ENCODE measurements around the gene BICD2. TPM values are rescaled to one million over a fixed set of nuclear protein-coding genes. Genes with fewer than 3 reads are reported as not detected.

BICD2 gene
- total and polyA plus RNA-seq, 5 experiments from 2014 or later: 5.9 to 29.1 (median 20.1) TPM

DNA sequence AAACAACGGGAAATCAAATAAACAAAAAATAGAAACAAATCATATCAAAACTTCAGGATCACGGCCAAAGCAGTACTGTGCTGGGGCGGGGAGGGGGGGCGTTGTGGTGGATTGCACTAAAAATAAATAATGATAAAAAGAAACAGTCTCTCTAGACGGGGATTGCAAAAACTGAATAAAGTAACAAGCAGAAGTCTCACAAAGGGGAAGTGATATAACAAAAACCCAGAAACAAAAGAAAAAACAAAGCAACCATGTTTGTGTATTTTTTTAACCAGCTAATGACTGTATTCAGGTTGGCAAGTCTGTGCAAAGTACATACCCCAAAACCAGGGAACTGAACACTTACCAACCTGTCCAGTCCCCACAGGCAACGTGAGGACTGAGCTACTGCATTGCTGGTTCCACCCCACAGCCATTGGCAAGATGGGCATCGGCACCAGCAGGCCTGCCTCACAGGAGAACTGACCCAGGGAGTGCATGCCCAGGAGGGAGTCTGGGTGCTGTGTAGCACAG lies 24.1 kb downstream of the BICD2 start:
- peaks cover 49 to 93% (median 89%) of the 10 kb centered on the region in 4 donors for H3K4me1 Mint-ChIP-seq
- H3K36me3 Mint-ChIP-seq: peaks cover 0 to 2% (median 0%) of the 10 kb centered on the region in 3 donors
- ATAC-seq: no peak

DNA sequence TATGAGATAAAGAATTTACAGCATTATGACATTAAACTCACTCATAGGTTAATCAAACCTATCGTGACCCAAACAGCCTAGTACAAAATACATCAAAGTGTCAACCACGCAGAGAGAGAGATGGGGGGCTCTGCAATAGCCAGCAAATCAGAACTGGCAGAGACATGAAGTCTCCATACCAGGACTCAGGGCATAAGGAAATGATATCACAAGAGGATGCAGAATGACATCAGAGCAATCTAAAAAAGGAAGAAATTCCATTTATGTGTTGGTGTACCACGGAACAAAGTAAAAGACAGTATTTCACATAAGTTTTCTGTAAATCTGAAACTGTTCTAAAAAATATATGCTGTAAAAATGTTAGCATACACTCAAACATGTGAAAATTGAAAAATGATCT lies 24.6 kb downstream of the BICD2 start:
- Mint-ChIP-seq H3K4me3 (peak overlapping the region in 6 of 10 donors; percentile 3 to 64 (median 42)), H3K27me3 (no peaks in the 10 kb centered on the region), H3K36me3 (peaks cover 0 to 2% (median 0%) of the 10 kb centered on the region in 3 donors), H3K9me3 (no peaks in the 10 kb centered on the region), H3K27ac (peak overlapping the region; percentile 6 to 82 (median 45)), H3K4me1 (peaks cover 51 to 93% (median 89%) of the 10 kb centered on the region in 4 donors)
- POLR2A ChIA-PET: interaction anchor here (0.6 kb wide), 1 partner anchor 20 kb away, joined by 3 read pairs; no protein-coding TSS in a partner anchor
- DNase-seq: peak in 1 of 10 donors; percentile 23
- peak in 1 of 2 donors; percentile 88 for ATAC-seq

More for the DNA sequence above, 24.1 kb downstream of the BICD2 start:
- H3K9me3 Mint-ChIP-seq: no peaks in the 10 kb centered on the region
- H3K27me3 Mint-ChIP-seq: no peaks in the 10 kb centered on the region
- peak overlapping the region; percentile 1 to 82 (median 45) for H3K27ac Mint-ChIP-seq
- DNase-seq: peak in 1 of 10 donors; percentile 24
- POLR2A ChIA-PET: interaction anchor here (0.6 kb wide), 1 partner anchor 20 kb away, joined by 3 read pairs; no protein-coding TSS in a partner anchor
- H3K4me3 Mint-ChIP-seq: peak overlapping the region in 8 of 10 donors; percentile 2 to 64 (median 29)

DNA sequence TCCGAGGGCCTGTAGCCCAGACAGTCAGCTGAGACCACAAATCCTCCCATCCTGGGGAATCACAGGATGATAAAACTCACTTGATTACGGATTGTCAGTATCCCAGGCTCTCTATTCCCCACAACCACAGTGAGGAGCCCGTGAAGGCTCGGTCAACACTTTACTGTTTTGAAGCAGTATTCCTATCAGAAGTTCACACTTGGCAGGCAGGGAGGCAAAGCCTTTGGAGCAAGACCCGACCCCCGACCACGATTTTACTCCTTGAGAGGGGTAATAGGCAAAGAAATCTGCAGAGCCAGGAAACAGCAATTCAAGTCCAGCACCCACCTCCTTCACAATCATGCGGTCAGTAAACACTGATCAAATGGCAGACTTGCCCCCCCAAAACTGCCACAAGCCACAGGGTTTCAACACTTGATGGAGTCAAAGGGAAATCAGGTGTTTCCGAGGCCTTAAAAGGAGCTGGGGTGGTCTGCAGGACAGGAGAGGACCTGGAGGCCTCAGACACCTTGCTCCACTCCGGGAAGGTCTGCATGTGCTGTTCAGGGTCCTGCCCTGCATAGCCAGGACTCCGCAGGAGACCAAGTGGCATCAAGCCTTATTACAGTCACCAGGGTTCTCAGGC lies 25.2 kb downstream of the BICD2 start:
- POLR2A ChIA-PET: interaction anchor here (0.6 kb wide), 1 partner anchor 21 kb away, joined by 3 read pairs; no protein-coding TSS in a partner anchor
- DNase-seq (peak in 1 of 10 donors; percentile 52), ATAC-seq (no peak)
- H3K36me3 Mint-ChIP-seq: peaks cover 0 to 2% (median 0%) of the 10 kb centered on the region in 3 donors
- peak overlapping the region in 6 of 10 donors; percentile 21 to 82 (median 42) for H3K27ac Mint-ChIP-seq
- no peaks in the 10 kb centered on the region for H3K27me3 Mint-ChIP-seq
- H3K9me3 Mint-ChIP-seq: no peaks in the 10 kb centered on the region
- peak overlapping the region in 1 of 10 donors; percentile 22 for H3K4me3 Mint-ChIP-seq
- H3K4me1 Mint-ChIP-seq: peaks cover 50 to 92% (median 89%) of the 10 kb centered on the region in 4 donors

DNA sequence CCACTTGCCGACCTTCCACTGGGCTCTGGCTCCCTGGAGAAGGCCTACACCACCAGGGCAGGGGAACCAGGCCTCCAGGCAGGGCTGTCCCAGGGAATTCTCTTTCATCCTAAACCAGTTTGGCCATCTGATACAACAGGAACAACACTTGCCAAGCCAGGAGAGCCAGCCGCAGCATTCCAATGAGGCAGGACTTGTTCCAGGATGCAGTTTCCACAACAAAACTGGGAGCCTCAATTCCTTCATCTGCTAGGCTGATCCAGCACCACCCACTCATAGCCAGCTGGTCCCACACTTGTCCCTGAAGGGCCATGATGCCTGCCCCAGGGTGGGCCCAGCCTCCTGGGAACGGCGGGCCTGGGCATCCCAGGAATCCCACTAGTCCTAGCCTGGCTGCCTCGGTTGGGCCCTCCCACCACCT lies 26.0 kb downstream of the BICD2 start:
- Mint-ChIP-seq H3K4me1 (peaks cover 45 to 93% (median 84%) of the 10 kb centered on the region in 4 donors), H3K9me3 (no peaks in the 10 kb centered on the region), H3K27ac (peak overlapping the region in 4 of 10 donors; percentile 20 to 55 (median 36)), H3K4me3 (no peak overlapping the region), H3K36me3 (no peaks in the 10 kb centered on the region), H3K27me3 (no peaks in the 10 kb centered on the region)
- DNase-seq: peak in 1 of 10 donors; percentile 34
- POLR2A ChIA-PET: no interaction called here
- no peak for ATAC-seq

DNA sequence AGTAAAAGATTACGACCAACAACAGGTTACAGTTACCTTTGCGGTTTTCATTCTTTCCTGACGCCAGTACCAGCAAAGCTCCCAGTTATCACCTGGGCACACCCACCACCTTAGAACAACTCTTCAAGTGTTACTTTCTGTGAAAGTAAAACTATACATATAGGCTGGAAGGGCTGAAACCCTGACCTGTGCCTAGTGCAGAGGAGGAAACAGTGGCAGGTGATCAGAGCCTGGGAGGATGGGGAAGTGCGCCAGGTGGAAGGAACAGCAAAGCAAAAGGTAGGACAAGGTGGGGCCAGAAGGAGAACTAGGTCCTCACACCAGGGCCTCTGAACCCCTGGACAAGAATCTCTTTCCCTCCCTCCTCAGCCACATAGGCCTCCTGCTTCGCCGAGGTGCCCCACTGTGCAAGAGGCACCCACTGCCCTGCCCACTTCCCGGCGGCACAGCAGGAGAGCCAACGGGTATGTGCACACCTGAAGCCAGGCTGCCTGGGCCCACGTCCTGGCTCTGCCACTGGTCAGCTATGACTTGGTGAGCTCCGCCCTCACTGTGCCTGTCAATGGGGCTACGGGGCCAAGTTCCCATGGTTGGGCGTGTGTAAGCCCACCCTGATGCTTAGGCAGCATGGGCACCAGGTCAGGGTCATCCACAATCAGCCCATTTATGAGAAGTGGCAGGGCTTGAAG lies 26.9 kb downstream of the BICD2 start:
- DNase-seq: peak in 1 of 10 donors; percentile 34
- ATAC-seq: no peak
- H3K27me3 Mint-ChIP-seq: no peaks in the 10 kb centered on the region
- H3K4me3 Mint-ChIP-seq: no peak overlapping the region
- H3K27ac Mint-ChIP-seq: peak overlapping the region in 9 of 10 donors; percentile 5 to 86 (median 54)
- peaks cover 0 to 7% (median 0%) of the 10 kb centered on the region in 3 donors for H3K36me3 Mint-ChIP-seq
- peaks cover 44 to 90% (median 81%) of the 10 kb centered on the region in 4 donors for H3K4me1 Mint-ChIP-seq
- no peaks in the 10 kb centered on the region for H3K9me3 Mint-ChIP-seq
- POLR2A ChIA-PET: interaction anchor here (0.7 kb wide), 1 partner anchor 21 kb away, joined by 3 read pairs; no protein-coding TSS in a partner anchor

DNA sequence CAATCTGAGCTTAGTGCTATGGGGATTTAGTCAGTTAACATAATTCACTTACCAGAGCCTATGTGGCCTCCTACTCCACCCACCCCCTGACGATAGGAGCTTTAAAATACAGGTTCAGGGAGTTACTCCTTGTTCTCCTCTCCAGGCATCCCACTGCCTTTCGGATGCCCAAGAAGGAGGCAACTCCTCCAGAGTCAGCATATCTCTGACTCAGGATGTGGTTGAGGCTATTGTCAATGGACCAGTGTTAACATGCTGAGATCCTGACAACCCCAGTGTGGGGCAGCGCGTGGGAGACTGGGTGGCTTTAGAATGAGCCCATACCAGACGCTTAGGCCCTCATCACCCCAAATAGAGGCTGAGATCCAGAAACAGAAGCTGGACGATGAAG lies 27.4 kb downstream of the BICD2 start:
- Mint-ChIP-seq H3K27ac (peak overlapping the region in 7 of 10 donors; percentile 29 to 84 (median 44)), H3K27me3 (no peaks in the 10 kb centered on the region), H3K4me3 (no peak overlapping the region), H3K4me1 (peaks cover 41 to 88% (median 79%) of the 10 kb centered on the region in 4 donors), H3K36me3 (peaks cover 0 to 8% (median 0%) of the 10 kb centered on the region in 3 donors), H3K9me3 (no peaks in the 10 kb centered on the region)
- no peak for ATAC-seq
- peak in 1 of 10 donors; percentile 21 for DNase-seq
- POLR2A ChIA-PET: interaction anchor here (0.7 kb wide), 1 partner anchor 21 kb away, joined by 3 read pairs; no protein-coding TSS in a partner anchor

DNA sequence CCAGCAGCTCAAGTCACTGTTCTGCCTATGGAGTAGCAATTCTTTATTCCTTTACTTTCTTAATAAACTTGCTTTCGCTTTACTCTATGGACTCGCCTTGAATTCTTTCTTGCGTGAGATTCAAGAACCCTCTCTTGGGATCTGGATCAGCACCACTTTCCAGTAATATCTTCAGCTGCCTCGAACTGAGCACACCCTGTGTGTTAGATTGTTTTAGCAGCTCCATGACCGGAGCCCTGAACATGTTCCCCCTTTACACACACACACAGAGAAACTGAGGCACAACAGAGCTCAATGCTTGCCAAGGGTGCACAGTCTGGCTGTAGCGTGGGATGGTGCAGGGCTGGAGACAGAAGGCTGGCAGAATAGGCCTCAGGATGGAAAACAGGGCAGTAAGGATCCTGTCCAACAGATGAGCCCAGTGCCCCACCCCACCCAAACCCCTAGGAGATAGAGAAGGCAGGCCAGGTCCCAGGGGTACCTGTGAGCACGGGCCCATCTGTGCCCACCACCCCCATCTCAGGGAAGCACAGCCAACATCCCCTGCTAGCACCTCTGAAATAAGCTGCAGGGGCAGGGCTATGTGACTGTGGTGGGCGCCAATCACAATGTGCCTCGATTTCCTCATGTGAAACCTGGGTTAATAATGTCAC lies 27.9 kb downstream of the BICD2 start:
- DNase-seq (no peak), ATAC-seq (no peak)
- POLR2A ChIA-PET: interaction anchor here (0.7 kb wide), 1 partner anchor 20 kb away, joined by 3 read pairs; no protein-coding TSS in a partner anchor
- Mint-ChIP-seq H3K4me3 (no peak overlapping the region), H3K4me1 (peaks cover 46 to 90% (median 82%) of the 10 kb centered on the region in 4 donors), H3K27ac (peak overlapping the region in 5 of 10 donors; percentile 2 to 61 (median 12)), H3K9me3 (no peaks in the 10 kb centered on the region), H3K36me3 (peaks cover 0 to 13% (median 0%) of the 10 kb centered on the region in 3 donors), H3K27me3 (no peaks in the 10 kb centered on the region)

DNA sequence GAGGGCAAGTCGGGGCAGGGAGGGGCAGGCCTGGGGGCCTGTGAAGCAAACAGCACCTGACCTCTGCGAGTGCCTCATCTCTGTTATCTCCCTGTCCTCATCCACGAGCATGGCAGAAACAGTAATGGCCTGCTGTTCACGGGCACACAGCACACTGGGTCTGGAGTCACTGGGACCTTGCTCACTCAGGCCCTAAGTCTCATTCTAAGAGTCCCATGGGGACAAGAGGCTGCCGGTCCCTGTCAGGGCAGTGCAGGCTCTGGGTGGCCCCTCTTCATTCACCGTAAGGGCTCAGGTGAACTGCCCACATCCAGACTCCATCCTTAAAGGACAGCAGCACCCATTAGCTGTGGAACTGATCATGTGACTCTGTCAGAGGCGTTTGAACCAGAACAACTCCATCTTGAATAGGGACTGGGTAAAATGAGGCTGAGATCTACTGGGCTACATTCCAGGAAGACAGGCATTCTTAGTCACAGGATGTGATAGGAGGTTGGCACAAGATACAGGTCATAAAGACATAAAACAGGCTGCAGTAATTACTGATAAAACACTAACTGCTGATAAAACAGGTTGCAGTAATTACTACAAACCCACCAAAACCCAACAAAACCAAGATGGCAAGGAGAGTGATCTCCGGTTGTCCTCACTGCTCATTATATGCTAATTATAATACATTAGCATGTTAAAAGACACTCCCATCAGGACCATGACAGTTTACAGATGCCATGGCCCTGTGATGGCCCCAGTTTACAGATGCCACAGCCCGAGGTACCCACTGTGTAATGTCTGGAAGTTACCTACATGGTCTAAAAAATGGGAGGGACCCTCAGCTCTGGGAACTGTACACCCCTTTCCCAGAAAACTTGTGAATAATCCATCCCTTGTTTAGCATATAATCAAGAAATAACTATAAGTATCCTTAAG lies 28.7 kb downstream of the BICD2 start:
- POLR2A ChIA-PET: no interaction called here
- no peak for DNase-seq
- peak overlapping the region in 5 of 10 donors; percentile 20 to 59 (median 42) for H3K27ac Mint-ChIP-seq

DNA sequence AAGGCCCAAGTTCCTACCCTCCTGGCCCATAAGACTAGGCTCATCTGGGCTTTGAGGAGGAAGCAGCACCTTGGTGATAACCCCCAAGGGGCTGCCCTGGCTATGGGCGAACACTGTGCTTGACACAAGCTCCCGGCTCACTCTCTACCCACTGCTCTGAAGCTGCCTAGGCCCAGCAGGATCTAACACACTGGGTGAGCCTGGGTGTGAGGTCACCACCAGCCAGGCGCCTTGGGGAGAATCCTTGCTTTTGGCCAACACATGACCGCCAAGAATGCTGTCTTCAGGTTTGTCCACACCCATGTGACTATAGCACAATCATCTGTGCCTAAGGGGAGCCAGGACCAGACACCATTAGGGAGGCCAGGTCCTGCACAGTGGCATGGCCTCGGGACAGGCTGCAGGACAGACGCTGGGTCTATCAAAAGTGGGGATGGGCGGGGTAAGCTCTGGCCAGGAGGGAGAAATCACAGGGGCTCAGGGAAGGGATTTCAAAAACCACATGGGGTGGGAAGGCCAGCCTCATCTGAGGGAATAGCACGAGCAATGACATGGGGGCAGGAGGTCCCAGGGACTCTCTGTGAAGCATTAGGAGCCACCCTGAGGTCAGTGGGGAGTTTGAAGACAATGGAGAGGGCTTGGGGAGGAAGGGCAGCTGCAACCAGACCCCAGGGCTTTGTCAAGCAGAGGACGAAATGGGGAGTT lies 29.6 kb downstream of the BICD2 start:
- no peaks in the 10 kb centered on the region for H3K9me3 Mint-ChIP-seq
- POLR2A ChIA-PET: no interaction called here
- H3K4me3 Mint-ChIP-seq: no peak overlapping the region
- ATAC-seq (no peak), DNase-seq (no peak)
- H3K36me3 Mint-ChIP-seq: peaks cover 0 to 14% (median 0%) of the 10 kb centered on the region in 3 donors
- H3K27ac Mint-ChIP-seq: peak overlapping the region in 6 of 10 donors; percentile 15 to 66 (median 50)
- H3K27me3 Mint-ChIP-seq: no peaks in the 10 kb centered on the region
- peaks cover 33 to 86% (median 71%) of the 10 kb centered on the region in 4 donors for H3K4me1 Mint-ChIP-seq

More for the DNA sequence above, 28.7 kb downstream of the BICD2 start:
- Mint-ChIP-seq H3K4me3 (no peak overlapping the region), H3K4me1 (peaks cover 40 to 89% (median 79%) of the 10 kb centered on the region in 4 donors), H3K27me3 (no peaks in the 10 kb centered on the region), H3K9me3 (no peaks in the 10 kb centered on the region), H3K36me3 (peaks cover 0 to 14% (median 0%) of the 10 kb centered on the region in 3 donors)
- no peak for ATAC-seq

DNA sequence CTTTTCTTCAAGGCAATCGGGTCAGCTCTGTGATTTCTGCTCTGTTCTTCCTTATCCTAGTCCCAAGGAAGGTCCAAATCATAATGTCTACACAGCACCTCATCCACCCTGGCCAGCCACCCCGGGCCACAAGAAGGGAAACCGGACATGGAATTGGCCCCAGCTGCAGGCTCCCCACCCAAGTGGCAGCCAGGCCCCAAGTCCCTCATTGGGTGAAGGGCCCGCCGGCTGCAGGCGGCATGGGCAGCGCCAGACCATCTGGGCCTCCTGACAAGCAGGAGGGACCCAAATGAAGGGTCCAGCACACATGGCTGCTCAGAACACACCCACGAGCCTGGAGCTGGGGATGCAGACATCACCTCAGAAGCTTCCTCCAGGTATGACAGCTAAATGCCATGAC lies 33.7 kb downstream of the BICD2 start:
- peak overlapping the region in 1 of 10 donors; percentile 1 for H3K27ac Mint-ChIP-seq
- ATAC-seq (no peak), DNase-seq (peak in 1 of 10 donors; percentile 6)
- H3K4me1 Mint-ChIP-seq: peaks cover 23 to 83% (median 39%) of the 10 kb centered on the region in 4 donors
- no peaks in the 10 kb centered on the region for H3K9me3 Mint-ChIP-seq
- peaks cover 0 to 33% (median 0%) of the 10 kb centered on the region in 3 donors for H3K36me3 Mint-ChIP-seq
- no peak overlapping the region for H3K4me3 Mint-ChIP-seq
- H3K27me3 Mint-ChIP-seq: no peaks in the 10 kb centered on the region
- POLR2A ChIA-PET: no interaction called here

DNA sequence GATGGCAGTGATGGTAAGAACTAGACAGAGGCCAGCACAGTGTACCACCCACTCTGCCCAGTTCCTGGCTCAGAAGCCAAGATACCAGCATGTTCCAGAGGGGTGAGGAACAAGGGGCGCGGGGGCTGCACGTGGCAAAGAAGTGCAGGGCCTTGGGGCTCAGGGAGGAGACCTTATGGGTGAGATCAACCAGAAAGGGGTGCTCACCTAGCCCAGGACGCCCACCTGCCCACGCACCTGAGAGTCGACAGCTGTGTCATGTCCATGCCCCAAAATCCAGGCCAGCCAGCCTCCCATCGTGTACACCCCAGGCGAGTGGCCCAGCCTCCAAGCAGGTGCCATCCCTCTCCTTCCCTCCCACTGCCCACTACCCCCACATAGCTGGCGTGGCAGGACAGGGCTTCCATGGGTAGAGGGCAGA lies 34.9 kb downstream of the BICD2 start:
- POLR2A ChIA-PET: no interaction called here
- DNase-seq (peak in 1 of 10 donors; percentile 15), ATAC-seq (no peak)
- H3K4me3 Mint-ChIP-seq: no peak overlapping the region
- H3K36me3 Mint-ChIP-seq: peaks cover 0 to 37% (median 0%) of the 10 kb centered on the region in 3 donors
- H3K27ac Mint-ChIP-seq: peak overlapping the region in 4 of 10 donors; percentile 11 to 59 (median 52)
- peaks cover 19 to 76% (median 31%) of the 10 kb centered on the region in 4 donors for H3K4me1 Mint-ChIP-seq
- H3K27me3 Mint-ChIP-seq: no peaks in the 10 kb centered on the region
- no peaks in the 10 kb centered on the region for H3K9me3 Mint-ChIP-seq

All from naive thymus-derived CD8-positive, alpha-beta T cell (primary cell).